ENCODE data around the gene CRHR2. TPM values are rescaled to one million over a fixed set of nuclear protein-coding genes. Genes with fewer than 3 reads are reported as not detected.

Gene CRHR2
- total and polyA plus RNA-seq, 2 of the 4 experiments (the other 2 are of a cell fraction) = not detected

DNA sequence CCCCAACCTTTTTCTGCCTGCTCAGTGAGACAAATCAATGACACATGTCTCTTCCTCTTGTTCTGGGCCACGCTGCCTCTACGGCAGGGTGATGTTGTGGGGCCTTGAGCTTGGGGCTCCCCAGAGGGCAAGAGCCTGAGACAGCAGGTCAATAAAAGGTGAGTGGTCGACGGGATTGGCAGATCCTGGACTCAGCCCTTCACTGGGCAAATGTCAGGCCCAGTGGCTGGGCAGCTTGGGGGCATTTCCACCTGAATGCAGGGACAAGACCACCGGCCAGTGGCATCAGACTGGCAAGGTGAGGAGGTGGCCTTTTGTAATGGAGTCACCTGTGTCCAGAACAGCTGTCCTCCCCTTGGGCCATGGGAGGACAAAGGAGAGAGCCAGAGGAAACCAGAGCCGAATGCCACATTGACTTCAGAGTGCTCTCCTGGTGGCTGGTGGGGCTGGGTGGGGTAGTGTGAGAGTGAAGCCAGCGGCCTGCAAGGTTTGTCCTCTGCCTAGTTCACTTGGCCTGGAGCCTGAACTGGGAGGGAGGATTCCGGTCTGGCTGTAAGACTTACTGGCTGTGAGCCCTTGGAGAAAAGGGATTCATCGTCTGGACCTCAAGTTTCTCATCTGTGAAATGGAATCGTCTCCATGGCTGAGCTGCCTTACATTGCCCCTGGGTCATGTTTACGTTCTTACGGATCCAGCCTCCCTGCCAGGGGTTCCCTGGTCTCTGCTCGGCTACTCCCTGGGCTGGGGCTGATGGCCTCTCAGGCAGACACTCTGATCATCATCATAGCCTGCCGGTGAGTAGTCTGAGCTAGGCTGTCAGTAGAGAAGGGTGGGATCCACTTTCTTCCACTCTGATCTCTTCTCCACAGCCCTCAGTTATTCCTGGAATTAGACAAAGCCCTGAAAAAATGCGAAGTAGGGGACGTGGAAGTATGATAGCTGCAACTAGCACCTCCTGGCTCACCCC is 25.4 kb upstream of the CRHR2 start (continued):
- TF ChIP-seq RFX5 (IDR thresholded peaks at IDR 0.05; ENCODE audit: low read depth, low read length) = no peak
- no peak for TF ChIP-seq BHLHE40 (IDR thresholded peaks at IDR 0.05; ENCODE audit: low read depth, low read length)

DNA sequence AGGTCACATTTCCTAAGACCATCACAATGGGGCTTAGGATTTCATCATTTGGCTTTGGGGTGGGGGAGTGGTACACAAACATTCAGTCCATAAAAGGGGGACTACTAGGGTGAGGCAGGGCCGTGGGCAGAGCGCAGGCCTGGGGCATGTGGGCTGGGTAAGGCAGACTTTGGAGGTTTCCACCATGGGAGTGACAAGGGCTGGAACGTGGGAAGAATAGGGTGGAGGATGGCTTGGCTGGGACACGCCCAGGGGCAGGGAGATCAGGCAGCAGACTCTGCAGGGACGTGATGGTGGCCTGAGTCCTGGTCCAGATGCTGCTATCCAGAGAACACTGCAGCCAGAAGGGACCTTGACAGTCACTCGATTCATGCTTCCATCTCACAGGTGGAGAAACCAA is 24.7 kb upstream of the CRHR2 start:
- DNase-seq (no peak), ATAC-seq (ENCODE audit: low read depth) (no peak)
- intact Hi-C loops (cut with micrococcal nuclease) = no loop called here
- BruUV-seq (replicated peaks) = no TSS peak
- H2BK20ac ChIP-seq (ENCODE audit: low read depth, low read length) = no peak overlapping the region
- dilution Hi-C loops (cut with HindIII; ENCODE audit: low sequenced_read_pairs, unreplicated experiment) = no loop called here
- H4K20me1 ChIP-seq (ENCODE audit: insufficient read depth, low read length) = no peaks in the 10 kb centered on the region
- H2BK15ac ChIP-seq (ENCODE audit: low read depth, low read length) = no peak overlapping the region
- no peak overlapping the region for H3K4me3 ChIP-seq (ENCODE audit: insufficient read depth, low read depth, low read length)
- no peaks in the 10 kb centered on the region for H3K9me3 ChIP-seq (ENCODE audit: control insufficient read depth, insufficient read depth, low read length)
- H3K79me1 ChIP-seq (ENCODE audit: low read depth in 1 of 2, low read length in 2 of 2) = no peaks in the 10 kb centered on the region
- in situ Hi-C loops (cut with MboI; ENCODE audit: low sequenced_read_pairs) = no loop called here
- H3K18ac ChIP-seq (ENCODE audit: low read depth, low read length) = no peak overlapping the region
- H3K23ac ChIP-seq (ENCODE audit: low read depth, low read length) = no peak overlapping the region
- H2AFZ ChIP-seq (replicated peaks; ENCODE audit: low read length, poor library complexity) = no peak overlapping the region
- ChIA-PET CTCF (no interaction called here), POLR2A (ENCODE audit: unreplicated experiment) (no interaction called here)
- H3K4me1 ChIP-seq (ENCODE audit: control insufficient read depth, insufficient read depth, low read length) = no peaks in the 10 kb centered on the region
- H2AK9ac ChIP-seq (replicated peaks; ENCODE audit: low read depth, low read length, poor library complexity) = no peak overlapping the region
- H2BK5ac ChIP-seq (ENCODE audit: low read depth, low read length, poor library complexity, severe bottlenecking) = no peak overlapping the region
- no peak overlapping the region for H3K4ac ChIP-seq (ENCODE audit: low read depth, low read length)
- H3K14ac ChIP-seq (replicated peaks; ENCODE audit: low read depth, low read length) = no peak overlapping the region
- no peak overlapping the region for H4K5ac ChIP-seq (ENCODE audit: low read depth, low read length)
- no peak overlapping the region for H3K27ac ChIP-seq (ENCODE audit: insufficient read depth, low read length)
- H4K8ac ChIP-seq (ENCODE audit: low read depth in 2 of 2, low read length in 2 of 2) = no peak overlapping the region
- no peak overlapping the region for H4K91ac ChIP-seq (ENCODE audit: insufficient read depth, low read depth, low read length)
- H3K56ac ChIP-seq (ENCODE audit: extremely low read depth, insufficient read depth, low read length) = no peak overlapping the region
- no peaks in the 10 kb centered on the region for H3K9me1 ChIP-seq (ENCODE audit: insufficient read depth, low read length)
- H3K36me3 ChIP-seq (ENCODE audit: control insufficient read depth, insufficient read depth, low read length) = no peaks in the 10 kb centered on the region
- WGBS, 2 experiments (ENCODE audit: extremely low coverage in 2 of 2, insufficient read length in 1 of 2) = 38% methylated on average over 4 of the region's 6 CpGs; no CpG with 5 or more reads in 1 of the 2 experiments
- no peak overlapping the region for H3K4me2 ChIP-seq (ENCODE audit: low read depth, low read length)
- peaks cover 39% of the 10 kb centered on the region for H3K27me3 ChIP-seq (ENCODE audit: control insufficient read depth, insufficient read depth, low read length)
- no peak overlapping the region for H2BK120ac ChIP-seq (ENCODE audit: low read depth, low read length)
- H3K9ac ChIP-seq (ENCODE audit: low read depth, low read length) = no peak overlapping the region
- no peak overlapping the region for H2AK5ac ChIP-seq (ENCODE audit: low read depth, low read length)
- TF ChIP-seq NFE2L2 (IDR thresholded peaks at IDR 0.05; ENCODE audit: low read depth, low read length) (no peak), FOS (IDR thresholded peaks at IDR 0.05; ENCODE audit: low read depth, low read length) (no peak), CEBPB (IDR thresholded peaks at IDR 0.05; ENCODE audit: low read depth, low read length) (no peak), RCOR1 (IDR thresholded peaks at IDR 0.05; ENCODE audit: insufficient replicate concordance, low read length) (no peak), POLR2A (IDR thresholded peaks at IDR 0.05; ENCODE audit: low read depth, low read length) (no peak), RFX5 (IDR thresholded peaks at IDR 0.05; ENCODE audit: low read depth, low read length) (no peak), SMC3 (IDR thresholded peaks at IDR 0.05; ENCODE audit: low read depth, low read length) (no peak), MAZ (IDR thresholded peaks at IDR 0.05; ENCODE audit: borderline replicate concordance, low read depth, low read length) (no peak), BHLHE40 (IDR thresholded peaks at IDR 0.05; ENCODE audit: low read depth, low read length) (no peak)
- TF ChIP-seq, protein P1, sequence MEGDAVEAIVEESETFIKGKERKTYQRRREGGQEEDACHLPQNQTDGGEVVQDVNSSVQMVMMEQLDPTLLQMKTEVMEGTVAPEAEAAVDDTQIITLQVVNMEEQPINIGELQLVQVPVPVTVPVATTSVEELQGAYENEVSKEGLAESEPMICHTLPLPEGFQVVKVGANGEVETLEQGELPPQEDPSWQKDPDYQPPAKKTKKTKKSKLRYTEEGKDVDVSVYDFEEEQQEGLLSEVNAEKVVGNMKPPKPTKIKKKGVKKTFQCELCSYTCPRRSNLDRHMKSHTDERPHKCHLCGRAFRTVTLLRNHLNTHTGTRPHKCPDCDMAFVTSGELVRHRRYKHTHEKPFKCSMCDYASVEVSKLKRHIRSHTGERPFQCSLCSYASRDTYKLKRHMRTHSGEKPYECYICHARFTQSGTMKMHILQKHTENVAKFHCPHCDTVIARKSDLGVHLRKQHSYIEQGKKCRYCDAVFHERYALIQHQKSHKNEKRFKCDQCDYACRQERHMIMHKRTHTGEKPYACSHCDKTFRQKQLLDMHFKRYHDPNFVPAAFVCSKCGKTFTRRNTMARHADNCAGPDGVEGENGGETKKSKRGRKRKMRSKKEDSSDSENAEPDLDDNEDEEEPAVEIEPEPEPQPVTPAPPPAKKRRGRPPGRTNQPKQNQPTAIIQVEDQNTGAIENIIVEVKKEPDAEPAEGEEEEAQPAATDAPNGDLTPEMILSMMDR (conservative IDR thresholded peaks at IDR 0.05; ENCODE audit: low read depth, low read length) = no peak
- TF ChIP-seq, protein P2, sequence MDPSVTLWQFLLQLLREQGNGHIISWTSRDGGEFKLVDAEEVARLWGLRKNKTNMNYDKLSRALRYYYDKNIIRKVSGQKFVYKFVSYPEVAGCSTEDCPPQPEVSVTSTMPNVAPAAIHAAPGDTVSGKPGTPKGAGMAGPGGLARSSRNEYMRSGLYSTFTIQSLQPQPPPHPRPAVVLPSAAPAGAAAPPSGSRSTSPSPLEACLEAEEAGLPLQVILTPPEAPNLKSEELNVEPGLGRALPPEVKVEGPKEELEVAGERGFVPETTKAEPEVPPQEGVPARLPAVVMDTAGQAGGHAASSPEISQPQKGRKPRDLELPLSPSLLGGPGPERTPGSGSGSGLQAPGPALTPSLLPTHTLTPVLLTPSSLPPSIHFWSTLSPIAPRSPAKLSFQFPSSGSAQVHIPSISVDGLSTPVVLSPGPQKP (IDR thresholded peaks at IDR 0.05; ENCODE audit: borderline replicate concordance, low read depth, low read length) = no peak
- TF ChIP-seq, protein P3, sequence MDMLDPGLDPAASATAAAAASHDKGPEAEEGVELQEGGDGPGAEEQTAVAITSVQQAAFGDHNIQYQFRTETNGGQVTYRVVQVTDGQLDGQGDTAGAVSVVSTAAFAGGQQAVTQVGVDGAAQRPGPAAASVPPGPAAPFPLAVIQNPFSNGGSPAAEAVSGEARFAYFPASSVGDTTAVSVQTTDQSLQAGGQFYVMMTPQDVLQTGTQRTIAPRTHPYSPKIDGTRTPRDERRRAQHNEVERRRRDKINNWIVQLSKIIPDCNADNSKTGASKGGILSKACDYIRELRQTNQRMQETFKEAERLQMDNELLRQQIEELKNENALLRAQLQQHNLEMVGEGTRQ (IDR thresholded peaks at IDR 0.05; ENCODE audit: low read depth, low read length) = no peak
